NCI-H345 treated with DMSO at 0.1 percent for 48 hours (cell line): Measurements from ENCODE around the gene UBE2H.
"Not testable (repeated sequence)": the region's sequence is repeated elsewhere in the genome, so short reads cannot be mapped to it uniquely, and the experiment has no call there.

ENCODE experiments used
- DNase-seq: peaks from one replicate; lab custom pipeline; 2025; ENCODE audit not compliant: unreplicated experiment; lab: John Stamatoyannopoulos, UW

The UBE2H gene

DNA sequence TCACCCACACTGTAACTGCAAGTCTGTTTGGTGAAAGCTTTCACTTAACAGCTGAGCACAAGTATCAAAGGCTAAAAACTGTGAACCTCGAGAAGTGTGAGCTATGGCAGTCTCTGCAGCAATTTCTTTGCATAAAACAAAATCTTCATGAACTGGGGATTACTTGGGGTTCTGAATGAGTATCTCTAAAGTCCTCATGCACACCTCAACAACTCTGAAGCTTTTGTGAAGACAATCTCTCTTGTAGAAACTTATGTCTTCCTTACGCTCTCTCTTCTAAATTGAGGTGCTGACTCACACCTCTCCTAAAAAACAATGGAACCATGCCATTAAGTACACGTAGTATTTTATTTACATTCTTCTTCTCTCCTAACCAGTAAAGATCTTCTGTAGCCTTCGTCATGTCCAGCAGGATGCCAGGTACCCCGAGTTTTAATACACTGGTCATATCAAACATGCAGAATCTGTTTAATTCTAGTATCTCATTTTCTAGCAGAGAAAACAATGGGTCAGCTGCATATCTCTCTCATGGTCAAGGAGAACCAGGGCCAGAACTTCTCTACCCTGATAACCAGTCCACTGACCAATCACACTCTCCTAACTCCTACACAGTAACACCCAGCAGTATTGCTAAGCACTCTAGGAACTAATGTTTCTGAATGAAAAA, 76.9 kb downstream of the UBE2H start:
- DNase-seq = no peak

DNA sequence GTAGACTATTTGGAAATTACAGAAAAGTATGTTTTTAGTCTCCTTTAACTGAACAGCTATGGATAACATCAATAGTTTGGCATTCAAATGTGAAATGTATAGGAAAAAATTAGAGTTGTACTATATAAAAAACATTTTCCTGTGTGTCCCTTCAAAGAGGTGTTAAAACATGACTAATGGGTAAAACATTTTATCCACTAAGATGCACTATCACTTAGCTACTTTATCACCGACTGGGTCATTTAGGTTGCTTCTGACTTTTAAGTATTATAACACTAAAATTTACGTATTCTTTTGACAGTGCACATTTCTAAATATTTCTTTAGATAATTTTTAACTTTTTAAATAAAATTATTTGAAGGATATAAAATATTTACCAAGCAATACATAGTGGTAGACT, 77.6 kb downstream of the UBE2H start:
- no peak for DNase-seq

DNA sequence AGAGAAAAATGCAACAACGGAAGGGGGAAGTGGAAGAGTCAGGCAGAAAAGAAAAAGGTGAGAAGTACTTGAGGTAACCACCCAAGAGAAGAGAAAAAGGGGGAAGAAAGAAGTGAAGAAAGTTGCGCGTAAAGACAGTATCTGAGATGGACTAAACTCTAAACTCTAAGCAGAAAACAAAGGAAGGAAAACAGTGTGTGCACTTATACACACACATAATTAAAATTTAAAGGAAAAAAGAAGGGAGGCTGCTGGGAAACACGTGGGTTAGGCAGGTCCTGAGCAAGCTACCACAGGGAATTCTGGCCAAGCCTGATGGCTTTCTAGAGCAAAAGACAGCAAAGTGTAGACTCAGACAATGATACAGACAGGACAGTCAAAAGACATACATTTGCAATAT, 78.0 kb downstream of the UBE2H start:
- DNase-seq = no peak

DNA sequence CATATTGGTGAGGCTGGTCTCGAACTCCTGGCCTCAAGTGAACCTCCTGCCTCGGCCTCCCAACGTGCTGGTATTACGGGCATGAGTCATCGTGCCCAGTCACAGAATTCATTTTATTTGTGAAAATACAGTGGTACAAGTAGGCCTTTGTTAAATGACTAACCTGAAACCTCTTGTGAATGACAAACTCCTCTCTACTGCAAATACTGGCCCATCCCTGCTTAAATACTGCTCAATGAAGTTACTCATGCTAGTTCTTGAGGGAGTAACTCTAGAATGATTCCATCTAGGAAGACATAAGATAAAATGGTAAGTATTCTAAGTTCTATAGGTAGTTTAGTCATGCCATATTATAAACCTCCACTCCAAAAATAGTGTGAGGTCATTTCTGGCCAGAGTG, 80.7 kb downstream of the UBE2H start:
- no peak for DNase-seq

DNA sequence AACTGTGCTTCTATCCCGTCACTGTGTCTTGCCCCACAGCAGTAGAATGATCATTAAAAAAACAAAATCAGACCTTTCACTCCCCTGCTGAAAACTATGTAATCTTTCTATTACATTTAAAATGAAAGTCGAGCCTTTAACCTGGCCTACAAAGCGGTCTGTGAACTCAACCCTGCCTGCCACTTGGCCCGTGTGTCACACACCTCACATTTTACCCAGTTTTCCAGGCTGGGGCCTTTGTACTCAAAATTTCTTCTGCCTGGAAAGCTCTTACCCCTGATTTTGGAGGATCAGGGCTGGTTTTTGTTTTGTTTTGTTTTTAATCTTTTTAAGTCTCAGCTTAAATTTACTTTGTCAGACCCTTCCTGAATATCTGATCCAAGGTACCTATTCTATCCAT, 82.1 kb downstream of the UBE2H start:
- DNase-seq = no peak

DNA sequence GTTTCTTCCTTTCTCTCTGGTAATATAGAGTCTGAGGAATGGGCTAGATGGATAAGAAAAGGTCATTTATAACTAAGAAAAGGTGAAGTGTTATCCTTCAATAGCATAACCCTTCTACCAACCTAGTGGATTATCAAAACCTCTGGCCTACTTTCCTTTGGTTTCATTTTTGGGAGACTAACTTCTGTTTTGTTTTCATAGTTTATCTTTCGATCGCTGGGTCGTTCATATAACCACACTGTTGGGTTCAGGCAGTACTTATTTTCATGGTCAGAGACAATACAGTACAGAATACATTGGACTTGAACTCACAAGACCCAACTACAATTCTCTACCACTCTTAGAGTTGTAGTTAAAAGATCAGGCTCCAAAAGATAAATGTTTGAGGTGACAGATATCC, 86.5 kb downstream of the UBE2H start:
- DNase-seq = no peak

DNA sequence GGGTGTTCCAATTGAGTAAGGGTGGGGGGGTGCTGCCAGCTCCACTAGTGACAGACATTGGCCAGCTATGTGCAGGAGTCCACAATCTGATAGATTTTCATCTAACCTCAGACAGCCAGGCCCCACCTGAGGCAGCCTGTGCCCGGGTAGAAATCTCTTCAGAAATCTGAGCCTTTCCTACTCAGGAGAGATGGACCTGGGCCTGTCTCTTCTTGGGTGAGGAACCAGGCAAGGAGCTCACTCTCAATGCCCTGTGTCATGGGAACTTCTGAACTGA, 86.9 kb downstream of the UBE2H start:
- no peak for DNase-seq

DNA sequence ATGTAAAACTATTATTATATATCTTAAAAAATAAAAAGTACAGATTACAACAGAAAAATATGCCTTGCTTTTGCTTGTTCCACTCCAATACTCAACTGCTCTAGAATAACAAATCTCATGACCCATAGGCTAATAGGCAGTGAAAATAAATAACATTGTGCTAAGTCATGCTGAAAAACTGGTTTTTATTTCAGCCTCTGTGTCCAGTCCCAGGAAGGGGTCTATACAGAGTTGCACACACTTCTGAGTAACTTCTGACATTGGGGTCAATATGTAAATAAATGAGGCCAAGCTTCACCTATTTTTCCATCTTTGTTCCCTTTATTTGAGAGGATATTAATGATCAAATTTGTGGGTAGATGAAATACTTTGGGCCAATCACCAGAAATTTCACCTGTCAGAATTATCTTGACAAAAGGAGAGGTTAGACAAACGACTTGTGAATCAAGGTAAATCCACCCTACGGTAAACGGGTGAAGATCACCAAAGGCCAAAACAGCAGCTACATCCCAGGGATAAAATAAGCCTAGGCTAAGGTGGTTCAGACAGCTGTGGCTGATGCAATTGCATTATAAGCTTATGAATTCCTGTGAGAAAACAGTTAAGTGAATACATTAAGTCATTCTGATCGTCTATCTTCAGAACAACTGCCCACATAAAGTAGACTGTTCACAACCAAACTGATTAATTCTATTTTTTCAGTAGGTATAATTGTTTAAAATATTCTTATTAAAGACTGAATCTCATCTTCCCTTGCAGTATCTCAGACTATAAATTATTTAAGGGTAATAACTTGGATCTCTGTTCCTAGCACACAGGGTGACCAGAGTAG, 87.5 kb downstream of the UBE2H start:
- DNase-seq = no peak

- not testable (repeated sequence) for DNase-seq
Measured at GRCh38 chr7:129864676-129865075, 88.1 kb downstream of the UBE2H start.

DNA sequence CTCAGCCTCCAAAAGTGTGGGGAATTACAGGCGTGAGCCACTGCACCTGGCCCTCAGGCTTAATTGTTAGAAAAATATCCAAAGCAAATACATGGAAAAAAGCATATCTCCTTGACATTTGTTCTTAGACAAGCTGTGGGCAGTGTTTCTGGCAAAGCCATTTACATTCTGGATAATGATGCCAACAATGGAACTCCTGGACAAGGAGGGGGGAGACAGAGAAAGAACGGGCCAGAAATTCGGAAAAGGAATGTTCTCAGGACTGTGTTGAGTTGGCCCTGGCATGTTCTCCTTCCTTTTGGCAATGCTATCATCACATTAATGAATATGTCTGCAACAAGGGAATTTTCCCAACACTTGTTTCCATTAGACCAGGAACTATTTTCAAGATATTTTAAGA, 88.7 kb downstream of the UBE2H start:
- no peak for DNase-seq

DNA sequence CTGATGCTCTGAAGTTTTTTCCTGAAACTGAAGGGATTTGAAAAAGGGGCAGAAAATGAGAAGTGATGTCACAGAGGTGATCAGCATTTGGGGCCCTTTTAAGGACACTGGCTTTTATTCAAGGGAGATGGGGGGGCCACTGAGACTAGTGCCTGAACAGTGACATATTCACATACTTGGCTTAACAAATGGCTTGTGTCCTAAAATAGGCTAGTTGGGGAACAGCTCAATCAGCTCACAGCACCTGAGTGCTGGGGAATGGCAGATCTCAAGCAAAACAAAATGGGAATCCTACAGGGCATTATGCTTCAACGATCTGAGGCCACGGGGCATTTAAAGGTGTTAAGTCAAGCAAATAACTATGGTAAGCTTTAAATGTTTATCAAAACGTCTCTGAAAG, 90.1 kb downstream of the UBE2H start:
- no peak for DNase-seq

- DNase-seq = not testable (repeated sequence)
Measured at GRCh38 chr7:129860784-129861183, 92.0 kb downstream of the UBE2H start.

- DNase-seq = no peak
Measured at GRCh38 chr7:129859183-129859582, 93.6 kb downstream of the UBE2H start.

- no peak for DNase-seq
Measured at GRCh38 chr7:129858490-129858889, 94.3 kb downstream of the UBE2H start.

GRCh38 chr7:129857313-129857712, 95.4 kb downstream of the UBE2H start:
- DNase-seq = no peak

DNA sequence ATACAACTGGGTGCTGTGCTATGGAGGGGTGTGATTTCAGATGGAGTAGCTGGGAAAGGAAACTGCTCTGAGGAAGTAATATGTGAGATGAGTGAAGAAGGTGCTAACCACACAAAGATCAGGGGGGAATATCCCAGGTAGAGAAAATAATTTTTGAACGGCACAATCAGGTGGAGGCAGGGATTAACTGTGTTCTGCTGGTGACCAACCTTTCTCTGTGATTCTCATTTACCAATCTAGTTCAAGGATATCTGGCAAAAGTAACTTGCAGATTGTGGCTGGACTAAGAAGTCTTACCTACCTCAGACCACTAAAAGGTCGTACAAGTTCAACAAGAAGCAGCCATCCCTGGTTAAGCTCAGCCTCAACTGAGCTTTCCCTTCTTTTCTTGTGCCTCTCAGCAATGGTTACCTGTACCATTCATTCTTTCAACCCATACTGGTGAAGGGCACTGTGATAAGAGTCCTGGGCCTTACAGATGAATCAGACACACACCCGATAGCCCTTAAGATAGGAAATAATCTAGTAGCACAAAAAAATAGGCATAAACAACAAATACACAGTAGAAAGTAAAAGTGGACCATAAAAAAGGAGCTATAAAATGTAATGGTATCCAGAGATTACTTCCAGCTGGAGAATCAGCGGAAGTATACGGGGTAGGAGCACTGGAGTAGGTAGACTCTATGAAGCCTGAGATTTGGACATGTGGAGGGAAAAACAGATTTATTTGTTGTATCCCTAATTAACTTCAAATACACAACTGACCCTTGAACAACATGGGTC, 96.6 kb downstream of the UBE2H start:
- no peak for DNase-seq

GRCh38 chr7:129855234-129855673, 97.5 kb downstream of the UBE2H start:
- no peak for DNase-seq

- DNase-seq = no peak
Measured at GRCh38 chr7:129854401-129854800, 98.4 kb downstream of the UBE2H start.

GRCh38 chr7:129853661-129854268, 99.0 kb downstream of the UBE2H start:
- no peak for DNase-seq

DNA sequence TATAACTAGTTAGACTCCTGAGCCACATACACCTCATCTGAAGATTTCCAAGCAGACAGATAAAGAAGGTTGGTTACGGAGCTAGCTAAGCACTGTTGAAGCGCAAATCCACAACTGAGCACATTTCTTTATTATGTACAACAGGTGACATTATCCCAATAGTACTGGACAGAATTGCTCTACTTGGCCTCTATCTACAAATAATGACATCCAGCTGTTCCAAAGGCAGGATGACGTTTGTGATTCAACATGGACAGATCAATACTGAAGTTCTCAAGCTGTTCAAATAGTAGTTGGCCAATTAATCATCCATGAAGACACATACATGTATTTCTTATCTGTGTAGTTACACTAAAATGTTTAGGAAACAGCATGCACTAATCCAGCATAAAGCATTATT, 101.0 kb downstream of the UBE2H start:
- DNase-seq = no peak

DNA sequence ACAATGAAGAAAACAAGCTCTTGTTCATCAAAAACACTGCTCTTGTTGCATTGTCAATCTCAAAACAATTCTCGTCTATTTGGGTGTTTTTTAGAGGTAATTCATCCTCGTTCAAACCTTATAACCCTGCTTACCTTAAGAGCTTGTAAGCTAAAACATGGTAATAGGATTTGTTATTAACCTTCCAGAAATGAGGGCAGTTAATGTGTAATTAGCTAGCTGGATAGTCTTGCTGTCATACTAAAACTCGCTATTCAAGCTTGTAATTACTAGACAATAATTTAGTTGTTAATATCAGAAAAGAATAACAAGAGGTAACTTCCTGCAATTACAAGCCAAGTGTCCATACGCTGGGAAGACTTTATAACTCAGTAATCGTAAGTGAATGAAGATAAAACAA, 101.6 kb downstream of the UBE2H start:
- no peak for DNase-seq

DNA sequence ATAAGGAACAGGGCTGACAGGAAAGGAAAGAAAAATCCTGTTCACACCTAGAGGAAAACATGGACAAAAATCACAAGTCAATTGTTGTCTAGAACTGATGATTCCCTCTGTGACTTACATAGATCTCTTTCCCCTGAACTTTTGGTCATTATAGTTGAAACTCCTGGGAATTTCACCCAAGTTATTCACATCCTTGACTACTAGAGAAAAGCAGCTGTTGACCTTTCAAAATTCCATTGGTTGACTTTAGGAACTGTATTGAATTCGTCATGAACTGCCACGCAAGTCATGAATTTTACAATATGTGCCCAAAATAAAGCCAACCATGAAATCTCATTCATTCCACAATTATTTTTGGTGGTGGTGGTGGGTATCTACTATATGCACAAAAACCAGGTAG, 104.3 kb downstream of the UBE2H start:
- DNase-seq = no peak
